ENCODE measurements around the gene FCSK.
A peak's percentile ranks its signal among the peaks of the same experiment; 100 is the strongest.

The FCSK gene

GRCh38 chr16:70453117-70453891 is 1.1 kb upstream of the FCSK start:
- peak overlapping the region; percentile 78 for H3K9ac ChIP-seq (ENCODE audit: low read length)
- H3K9me3 ChIP-seq (ENCODE audit: insufficient read depth, low read length) = no peaks in the 10 kb centered on the region
- H3K27me3 ChIP-seq (ENCODE audit: low read depth, low read length) = no peaks in the 10 kb centered on the region
- H3K36me3 ChIP-seq (replicated peaks; ENCODE audit: low read depth, low read length) = no peaks in the 10 kb centered on the region
- peak overlapping the region; percentile 89 for H2AFZ ChIP-seq (ENCODE audit: low read depth, low read length)
- peak overlapping the region; percentile 98 for H3K4me2 ChIP-seq (ENCODE audit: low read length)
- H3K27ac ChIP-seq (ENCODE audit: low read length) = peak overlapping the region; percentile 73; the same call in 1 of the 2 replicates
- H4K20me1 ChIP-seq (ENCODE audit: insufficient read depth, low read length) = no peaks in the 10 kb centered on the region
- TF ChIP-seq, protein P1, sequence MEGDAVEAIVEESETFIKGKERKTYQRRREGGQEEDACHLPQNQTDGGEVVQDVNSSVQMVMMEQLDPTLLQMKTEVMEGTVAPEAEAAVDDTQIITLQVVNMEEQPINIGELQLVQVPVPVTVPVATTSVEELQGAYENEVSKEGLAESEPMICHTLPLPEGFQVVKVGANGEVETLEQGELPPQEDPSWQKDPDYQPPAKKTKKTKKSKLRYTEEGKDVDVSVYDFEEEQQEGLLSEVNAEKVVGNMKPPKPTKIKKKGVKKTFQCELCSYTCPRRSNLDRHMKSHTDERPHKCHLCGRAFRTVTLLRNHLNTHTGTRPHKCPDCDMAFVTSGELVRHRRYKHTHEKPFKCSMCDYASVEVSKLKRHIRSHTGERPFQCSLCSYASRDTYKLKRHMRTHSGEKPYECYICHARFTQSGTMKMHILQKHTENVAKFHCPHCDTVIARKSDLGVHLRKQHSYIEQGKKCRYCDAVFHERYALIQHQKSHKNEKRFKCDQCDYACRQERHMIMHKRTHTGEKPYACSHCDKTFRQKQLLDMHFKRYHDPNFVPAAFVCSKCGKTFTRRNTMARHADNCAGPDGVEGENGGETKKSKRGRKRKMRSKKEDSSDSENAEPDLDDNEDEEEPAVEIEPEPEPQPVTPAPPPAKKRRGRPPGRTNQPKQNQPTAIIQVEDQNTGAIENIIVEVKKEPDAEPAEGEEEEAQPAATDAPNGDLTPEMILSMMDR (IDR thresholded peaks at IDR 0.05; ENCODE audit: low read depth, low read length) = no peak
- TF ChIP-seq EZH2phosphoT487 (IDR thresholded peaks at IDR 0.05; ENCODE audit: low read depth) = no peak
- H3K79me2 ChIP-seq (ENCODE audit: low read length) = peaks cover 7% of the 10 kb centered on the region; the same call in 1 of the 2 replicates
- peaks cover 9% of the 10 kb centered on the region for H3K4me1 ChIP-seq (ENCODE audit: low read length)
- H3K4me3 ChIP-seq (ENCODE audit: low read length) = peak overlapping the region; percentile 92

GRCh38 chr16:70453892-70454221 is 538 bp upstream of the FCSK start:
- TF ChIP-seq, protein P1 (IDR thresholded peaks at IDR 0.05; ENCODE audit: low read depth, low read length) = no peak
- no peak for TF ChIP-seq EZH2phosphoT487 (IDR thresholded peaks at IDR 0.05; ENCODE audit: low read depth)
- H3K79me2 ChIP-seq (ENCODE audit: low read length) = peaks cover 7% of the 10 kb centered on the region; the same call in 1 of the 2 replicates
- H3K9me3 ChIP-seq (ENCODE audit: insufficient read depth, low read length) = no peaks in the 10 kb centered on the region
- peaks cover 9% of the 10 kb centered on the region for H3K4me1 ChIP-seq (ENCODE audit: low read length)
- peak overlapping the region; percentile 73 for H3K27ac ChIP-seq (ENCODE audit: low read length)
- H4K20me1 ChIP-seq (ENCODE audit: insufficient read depth, low read length) = no peaks in the 10 kb centered on the region
- peak overlapping the region; percentile 92 for H3K4me3 ChIP-seq (ENCODE audit: low read length)
- peak overlapping the region; percentile 89 for H2AFZ ChIP-seq (ENCODE audit: low read depth, low read length)
- H3K36me3 ChIP-seq (replicated peaks; ENCODE audit: low read depth, low read length) = no peaks in the 10 kb centered on the region
- no peaks in the 10 kb centered on the region for H3K27me3 ChIP-seq (ENCODE audit: low read depth, low read length)
- H3K9ac ChIP-seq (ENCODE audit: low read length) = peak overlapping the region; percentile 78
- peak overlapping the region; percentile 98 for H3K4me2 ChIP-seq (ENCODE audit: low read length)

GRCh38 chr16:70455910-70456309 is 1.5 kb downstream of the FCSK start:
- H3K9me3 ChIP-seq (ENCODE audit: insufficient read depth, low read length) = no peaks in the 10 kb centered on the region
- no peaks in the 10 kb centered on the region for H3K27me3 ChIP-seq (ENCODE audit: low read depth, low read length)
- no peaks in the 10 kb centered on the region for H4K20me1 ChIP-seq (ENCODE audit: insufficient read depth, low read length)
- H3K79me2 ChIP-seq (ENCODE audit: low read length) = peaks cover 7% of the 10 kb centered on the region; the same call in 1 of the 2 replicates
- no peak overlapping the region for H3K4me3 ChIP-seq (ENCODE audit: low read length)
- no peak overlapping the region for H3K9ac ChIP-seq (ENCODE audit: low read length)
- peaks cover 9% of the 10 kb centered on the region for H3K4me1 ChIP-seq (ENCODE audit: low read length)
- H2AFZ ChIP-seq (ENCODE audit: low read depth, low read length) = no peak overlapping the region
- H3K36me3 ChIP-seq (replicated peaks; ENCODE audit: low read depth, low read length) = no peaks in the 10 kb centered on the region
- H3K4me2 ChIP-seq (ENCODE audit: low read length) = no peak overlapping the region
- no peak for TF ChIP-seq EZH2phosphoT487 (IDR thresholded peaks at IDR 0.05; ENCODE audit: low read depth)
- TF ChIP-seq, protein P1 (IDR thresholded peaks at IDR 0.05; ENCODE audit: low read depth, low read length) = no peak
- no peak overlapping the region for H3K27ac ChIP-seq (ENCODE audit: low read length)

DNA sequence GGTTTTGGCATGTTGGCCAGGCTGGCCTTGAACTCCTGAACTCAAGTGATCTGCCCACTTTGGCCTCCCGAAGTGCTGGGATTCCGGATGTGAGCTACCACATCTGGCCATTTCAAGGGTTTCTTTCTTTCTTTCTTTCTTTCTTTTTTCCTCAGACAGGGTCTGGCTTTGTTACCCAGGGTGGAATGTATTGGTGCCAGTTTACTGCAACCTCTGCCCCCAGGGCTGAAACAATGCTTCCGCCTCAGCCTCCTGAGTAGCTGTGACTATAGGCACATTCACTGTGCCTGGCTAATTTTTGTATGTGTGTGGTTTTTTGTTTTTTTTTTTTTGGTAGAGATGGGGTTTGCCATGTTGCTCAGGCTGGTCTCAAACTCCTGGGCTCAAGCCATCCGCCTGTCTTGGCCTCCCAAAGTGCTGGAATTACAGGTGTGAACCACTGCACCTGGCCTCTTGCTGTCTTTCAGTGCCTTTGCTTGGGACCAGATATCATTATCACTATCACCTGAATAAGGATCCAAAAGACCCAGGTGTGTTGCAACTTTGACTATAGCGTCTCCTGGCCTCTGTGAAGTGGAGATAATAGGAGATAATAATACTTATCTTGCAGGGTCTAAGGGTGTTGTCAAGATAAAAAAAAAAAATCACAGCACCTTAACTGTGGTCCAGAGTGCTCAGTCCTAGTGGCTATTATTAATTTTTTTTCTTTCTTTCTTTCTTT is 3.2 kb downstream of the FCSK start:
- Histone ChIP-seq H3K36me3 (replicated peaks; ENCODE audit: low read depth, low read length) (no peaks in the 10 kb centered on the region), H3K9ac (ENCODE audit: low read length) (no peak overlapping the region), H2AFZ (ENCODE audit: low read depth, low read length) (no peak overlapping the region), H3K27ac (ENCODE audit: low read length) (no peak overlapping the region), H3K4me3 (ENCODE audit: low read length) (no peak overlapping the region), H3K4me1 (ENCODE audit: low read length) (peaks cover 9% of the 10 kb centered on the region), H3K9me3 (ENCODE audit: insufficient read depth, low read length) (no peaks in the 10 kb centered on the region), H3K4me2 (ENCODE audit: low read length) (no peak overlapping the region), H4K20me1 (ENCODE audit: insufficient read depth, low read length) (no peaks in the 10 kb centered on the region), H3K79me2 (ENCODE audit: low read length) (peaks cover 7% of the 10 kb centered on the region; the same call in 1 of the 2 replicates), H3K27me3 (ENCODE audit: low read depth, low read length) (no peaks in the 10 kb centered on the region)
- TF ChIP-seq, protein P1 (IDR thresholded peaks at IDR 0.05; ENCODE audit: low read depth, low read length) = no peak
- TF ChIP-seq EZH2phosphoT487 (IDR thresholded peaks at IDR 0.05; ENCODE audit: low read depth) = no peak

Data from OCI-LY3 (cell line).